PC-3 (cell line): ENCODE data around the gene APIP. TPM values are rescaled to one million over a fixed set of nuclear protein-coding genes. Genes with fewer than 3 reads are reported as not detected.
A peak's percentile ranks its signal among the peaks of the same experiment; 100 is the strongest.

Source experiments
- ATAC-seq: fragments of 200-7000 bp; cut with Tn5 transposase; 2 replicates; pipeline ENCODE4 v1.9.1; 2020; ENCODE audit warnings: mild to moderate bottlenecking, moderate library complexity
- BruUV-seq: library from RNA; stranded (reverse); fragments of 400-500 nt; replicated peaks from 2 replicates; lab custom pipeline; 2021; lab: Mats Ljungman, UMichigan
- CTCF ChIA-PET: fragments of 300-600 bp; sonication (Branson Sonifier 250); formaldehyde crosslinking; loops from one replicate; lab custom pipeline; 2022; ENCODE audit warnings: antibody characterized with exemption; lab: Charles Lee
- POLR2A ChIA-PET: fragments of 300-600 bp; sonication (Branson Sonifier 250); formaldehyde crosslinking; loops from one replicate; lab custom pipeline; 2022; ENCODE audit warnings: antibody characterized with exemption; ENCODE audit not compliant: unreplicated experiment; lab: Charles Lee
- DNase-seq: peaks from one replicate; pipeline ENCODE4 v3.0.0-alpha.2; 2015
- H2AFZ ChIP-seq: fragments of 300-600 bp; sonication (generic); 2 replicates; pipeline ENCODE4 v1.6.0; 2016; ENCODE audit warnings: antibody characterized with exemption, low read length
- H3F3A ChIP-seq: fragments of 300-600 bp; sonication (generic); one replicate; pipeline ENCODE4 v1.6.0; 2017; ENCODE audit warnings: antibody characterized with exemption, low read length, control low read depth, mild to moderate bottlenecking; ENCODE audit not compliant: unreplicated experiment
- H3K27ac ChIP-seq: fragments of 300-600 bp; sonication (generic); 2 replicates; pipeline ENCODE4 v1.5.1; 2016; ENCODE audit warnings: mild to moderate bottlenecking, low read length
- H3K27me3 ChIP-seq: fragments of 300-600 bp; sonication (generic); 2 replicates; pipeline ENCODE4 v1.6.1; 2016; ENCODE audit warnings: low read length, mixed read lengths
- H3K36me3 ChIP-seq: fragments of 300-600 bp; sonication (generic); 2 replicates; pipeline ENCODE4 v1.6.1; 2016; ENCODE audit warnings: low read depth, mixed run types, low read length, mixed read lengths
- H3K4me1 ChIP-seq: fragments of 300-600 bp; sonication (generic); 2 replicates; pipeline ENCODE4 v1.5.1; 2016; ENCODE audit warnings: low read length; ENCODE audit not compliant: insufficient read depth
- H3K4me2 ChIP-seq: fragments of 300-600 bp; sonication (generic); 2 replicates; pipeline ENCODE4 v1.6.0; 2016; ENCODE audit warnings: low read length
- H3K4me3 ChIP-seq: fragments of 300-600 bp; sonication (generic); 2 replicates; pipeline ENCODE4 v1.5.1; 2016; ENCODE audit warnings: mild to moderate bottlenecking, low read length, mixed read lengths
- H3K79me2 ChIP-seq: fragments of 300-600 bp; sonication (generic); 2 replicates; pipeline ENCODE4 v1.6.1; 2017; ENCODE audit warnings: low read length, mixed read lengths
- H3K9ac ChIP-seq: fragments of 300-600 bp; sonication (generic); 2 replicates; pipeline ENCODE4 v1.6.0; 2016; ENCODE audit warnings: mild to moderate bottlenecking, low read length
- H3K9me2 ChIP-seq: fragments of 300-600 bp; sonication (generic); replicated peaks from 2 replicates; pipeline ENCODE4 v1.6.1; 2016; ENCODE audit warnings: mixed run types, low read length, mixed read lengths
- H3K9me3 ChIP-seq: fragments of 300-600 bp; sonication (generic); 2 replicates; pipeline ENCODE4 v1.6.1; 2016; ENCODE audit warnings: low read length, mixed read lengths
- H4K20me1 ChIP-seq: fragments of 300-600 bp; sonication (generic); 2 replicates; pipeline ENCODE4 v1.6.1; 2016; ENCODE audit warnings: low read length, mixed read lengths
- EZH2 ChIP-seq: fragments of 300-600 bp; sonication (generic); IDR thresholded peaks from one replicate; pipeline ENCODE4 v1.6.1; 2017; ENCODE audit warnings: antibody characterized with exemption, mild to moderate bottlenecking, low read length; ENCODE audit not compliant: unreplicated experiment
- EZH2phosphoT487 ChIP-seq: fragments of 300-600 bp; sonication (generic); IDR thresholded peaks from 2 replicates; pipeline ENCODE4 v1.6.1; 2018; ENCODE audit warnings: mild to moderate bottlenecking, antibody characterized with exemption, low read length, borderline replicate concordance
- intact Hi-C: fragments of 100-400 bp; cut with micrococcal nuclease; formaldehyde crosslinking; loops from 2 replicates; pipeline ENCODE4 v1.9.0; 2023
- total RNA-seq: library from RNA; depleted of rRNA; stranded (reverse); fragments of >200 nt; gene quantifications from 2 replicates; pipeline ENCODE4 v1.2.3, GENCODE V29; 2014
- TF ChIP-seq, protein P1 (sequence below): fragments of 300-600 bp; sonication (generic); conservative IDR thresholded peaks from 2 replicates; pipeline ENCODE4 v1.5.1; 2017; ENCODE audit warnings: antibody characterized with exemption, low read depth, mild to moderate bottlenecking, low read length

The APIP gene
- total RNA-seq, 1 experiment from 2014 or later: 35.3 TPM

DNA sequence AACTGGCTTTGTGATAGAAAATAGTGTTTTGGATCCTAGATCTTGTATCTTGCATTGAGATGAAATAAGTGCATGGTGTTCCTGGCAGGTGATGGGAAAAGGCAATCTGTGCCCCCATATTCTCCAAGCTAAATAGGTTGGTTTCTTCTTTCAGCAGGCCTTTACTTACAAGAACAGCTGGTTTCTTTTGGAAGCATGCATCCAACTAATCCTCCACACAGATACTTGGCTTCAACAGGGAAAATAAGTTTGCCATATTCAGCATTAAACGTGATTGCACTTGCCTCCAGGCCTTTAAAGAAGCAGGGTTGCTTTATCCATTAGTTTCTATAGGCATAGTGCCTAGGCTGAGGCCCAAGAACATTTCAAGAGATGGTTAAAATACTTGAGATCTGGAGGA, 59.9 kb downstream of the APIP start:
- no peaks in the 10 kb centered on the region for H3K79me2 ChIP-seq
- no peak overlapping the region for H3K4me3 ChIP-seq
- no peaks in the 10 kb centered on the region for H3K9me3 ChIP-seq
- CTCF ChIA-PET: no interaction called here
- H3K36me3 ChIP-seq: no peaks in the 10 kb centered on the region
- no peak overlapping the region for H2AFZ ChIP-seq
- H4K20me1 ChIP-seq: no peaks in the 10 kb centered on the region
- no TSS peak for BruUV-seq
- no peaks in the 10 kb centered on the region for H3F3A ChIP-seq
- POLR2A ChIA-PET: no interaction called here
- TF ChIP-seq EZH2 (no peak), EZH2phosphoT487 (no peak)
- TF ChIP-seq, protein P1, sequence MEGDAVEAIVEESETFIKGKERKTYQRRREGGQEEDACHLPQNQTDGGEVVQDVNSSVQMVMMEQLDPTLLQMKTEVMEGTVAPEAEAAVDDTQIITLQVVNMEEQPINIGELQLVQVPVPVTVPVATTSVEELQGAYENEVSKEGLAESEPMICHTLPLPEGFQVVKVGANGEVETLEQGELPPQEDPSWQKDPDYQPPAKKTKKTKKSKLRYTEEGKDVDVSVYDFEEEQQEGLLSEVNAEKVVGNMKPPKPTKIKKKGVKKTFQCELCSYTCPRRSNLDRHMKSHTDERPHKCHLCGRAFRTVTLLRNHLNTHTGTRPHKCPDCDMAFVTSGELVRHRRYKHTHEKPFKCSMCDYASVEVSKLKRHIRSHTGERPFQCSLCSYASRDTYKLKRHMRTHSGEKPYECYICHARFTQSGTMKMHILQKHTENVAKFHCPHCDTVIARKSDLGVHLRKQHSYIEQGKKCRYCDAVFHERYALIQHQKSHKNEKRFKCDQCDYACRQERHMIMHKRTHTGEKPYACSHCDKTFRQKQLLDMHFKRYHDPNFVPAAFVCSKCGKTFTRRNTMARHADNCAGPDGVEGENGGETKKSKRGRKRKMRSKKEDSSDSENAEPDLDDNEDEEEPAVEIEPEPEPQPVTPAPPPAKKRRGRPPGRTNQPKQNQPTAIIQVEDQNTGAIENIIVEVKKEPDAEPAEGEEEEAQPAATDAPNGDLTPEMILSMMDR: no peak
- no peak overlapping the region for H3K4me2 ChIP-seq
- intact Hi-C loops: no loop called here
- no peak overlapping the region for H3K9ac ChIP-seq
- H3K27me3 ChIP-seq: no peaks in the 10 kb centered on the region
- ATAC-seq: no peak
- peaks cover 24% of the 10 kb centered on the region for H3K4me1 ChIP-seq
- H3K9me2 ChIP-seq: no peaks in the 10 kb centered on the region
- DNase-seq: no peak
- H3K27ac ChIP-seq: no peak overlapping the region

DNA sequence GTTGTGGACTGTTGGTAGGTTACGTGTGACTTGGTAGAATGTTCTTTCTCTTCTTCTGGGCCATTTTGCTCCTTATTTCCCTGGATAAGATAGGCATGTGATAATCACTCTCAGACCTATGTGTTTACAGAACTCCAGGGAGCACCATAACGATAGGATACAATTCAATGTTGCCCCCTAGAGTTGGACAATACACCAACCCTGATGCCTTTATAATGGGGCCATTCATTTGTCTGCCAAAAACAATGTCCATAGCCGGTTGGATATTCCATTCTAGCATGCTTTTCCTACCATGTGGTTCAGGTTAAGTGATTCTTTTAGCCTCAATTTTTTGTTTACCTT, 60.5 kb downstream of the APIP start:
- no peak overlapping the region for H3K4me3 ChIP-seq
- no peak overlapping the region for H3K9ac ChIP-seq
- H3K9me2 ChIP-seq: no peaks in the 10 kb centered on the region
- intact Hi-C loops: no loop called here
- H3K27me3 ChIP-seq: no peaks in the 10 kb centered on the region
- H3F3A ChIP-seq: no peaks in the 10 kb centered on the region
- H3K9me3 ChIP-seq: no peaks in the 10 kb centered on the region
- TF ChIP-seq, protein P1: no peak
- TF ChIP-seq EZH2phosphoT487: no peak
- TF ChIP-seq EZH2: no peak
- H3K79me2 ChIP-seq: no peaks in the 10 kb centered on the region
- POLR2A ChIA-PET: no interaction called here
- ATAC-seq (no peak), DNase-seq (no peak)
- no peak overlapping the region for H2AFZ ChIP-seq
- H3K4me1 ChIP-seq: peaks cover 24% of the 10 kb centered on the region
- H4K20me1 ChIP-seq: no peaks in the 10 kb centered on the region
- H3K4me2 ChIP-seq: no peak overlapping the region
- BruUV-seq: no TSS peak
- CTCF ChIA-PET: no interaction called here
- H3K27ac ChIP-seq: peak overlapping the region; percentile 63
- H3K36me3 ChIP-seq: no peaks in the 10 kb centered on the region

DNA sequence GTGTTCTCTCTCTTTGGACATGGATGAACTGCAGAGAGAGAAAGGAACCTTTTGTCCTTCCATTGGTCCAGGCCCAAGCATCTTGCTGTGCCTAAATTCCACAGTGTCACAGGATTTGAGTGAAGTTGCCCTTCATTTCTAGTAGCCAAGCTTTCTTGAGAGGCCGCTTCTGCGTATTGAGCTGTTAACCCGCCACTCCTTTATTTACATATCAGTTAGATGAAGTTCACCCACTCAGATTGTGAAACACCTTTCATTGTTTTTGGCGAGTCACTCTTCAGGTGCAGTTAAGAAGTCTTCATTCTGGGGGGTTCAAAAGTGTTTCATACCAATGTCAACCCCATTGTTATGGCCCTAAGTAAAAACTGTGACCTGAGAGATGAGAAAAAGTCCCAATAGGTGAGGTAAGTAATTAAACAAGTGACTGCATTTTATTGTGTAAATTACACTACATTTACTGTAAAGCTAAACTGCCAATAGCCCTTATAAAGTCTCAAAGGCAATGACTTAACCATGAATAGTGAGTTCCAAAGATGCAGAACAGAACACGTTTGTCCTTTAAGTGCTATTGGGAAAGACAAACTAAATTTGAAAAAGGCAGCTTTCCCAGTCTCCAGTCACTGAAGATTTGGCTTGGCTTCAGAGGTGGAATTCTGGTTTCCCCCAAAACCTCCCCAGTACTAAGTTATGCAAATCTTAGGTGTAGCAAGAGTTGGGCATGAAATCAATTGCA, 61.0 kb downstream of the APIP start:
- H3K9me2 ChIP-seq: no peaks in the 10 kb centered on the region
- ATAC-seq: no peak
- BruUV-seq: no TSS peak
- no peaks in the 10 kb centered on the region for H3F3A ChIP-seq
- intact Hi-C loops: no loop called here
- H3K4me1 ChIP-seq: peaks cover 25% of the 10 kb centered on the region
- ChIA-PET POLR2A (no interaction called here), CTCF (interaction anchor here (0.6 kb wide), 1 partner anchor 375 kb away, joined by 5 read pairs; no protein-coding TSS in a partner anchor)
- no peaks in the 10 kb centered on the region for H3K79me2 ChIP-seq
- no peak overlapping the region for H3K4me2 ChIP-seq
- no peak overlapping the region for H3K4me3 ChIP-seq
- H3K9ac ChIP-seq: no peak overlapping the region
- no peak overlapping the region; the same call in none of the 2 replicates for H2AFZ ChIP-seq
- no peak for TF ChIP-seq EZH2phosphoT487
- TF ChIP-seq EZH2: no peak
- TF ChIP-seq, protein P1: no peak
- H3K9me3 ChIP-seq: no peaks in the 10 kb centered on the region
- H3K36me3 ChIP-seq: no peaks in the 10 kb centered on the region
- peak overlapping the region; percentile 63 for H3K27ac ChIP-seq
- no peaks in the 10 kb centered on the region for H4K20me1 ChIP-seq
- no peaks in the 10 kb centered on the region for H3K27me3 ChIP-seq
- DNase-seq: peak; percentile 39
